OCI-M2 (cell line): ENCODE measurements around the gene DNHD1.

Experiments used
- DNase-seq: peaks from one replicate; lab custom pipeline; 2025; ENCODE audit not compliant: unreplicated experiment; lab: John Stamatoyannopoulos, UW

Gene DNHD1

DNA sequence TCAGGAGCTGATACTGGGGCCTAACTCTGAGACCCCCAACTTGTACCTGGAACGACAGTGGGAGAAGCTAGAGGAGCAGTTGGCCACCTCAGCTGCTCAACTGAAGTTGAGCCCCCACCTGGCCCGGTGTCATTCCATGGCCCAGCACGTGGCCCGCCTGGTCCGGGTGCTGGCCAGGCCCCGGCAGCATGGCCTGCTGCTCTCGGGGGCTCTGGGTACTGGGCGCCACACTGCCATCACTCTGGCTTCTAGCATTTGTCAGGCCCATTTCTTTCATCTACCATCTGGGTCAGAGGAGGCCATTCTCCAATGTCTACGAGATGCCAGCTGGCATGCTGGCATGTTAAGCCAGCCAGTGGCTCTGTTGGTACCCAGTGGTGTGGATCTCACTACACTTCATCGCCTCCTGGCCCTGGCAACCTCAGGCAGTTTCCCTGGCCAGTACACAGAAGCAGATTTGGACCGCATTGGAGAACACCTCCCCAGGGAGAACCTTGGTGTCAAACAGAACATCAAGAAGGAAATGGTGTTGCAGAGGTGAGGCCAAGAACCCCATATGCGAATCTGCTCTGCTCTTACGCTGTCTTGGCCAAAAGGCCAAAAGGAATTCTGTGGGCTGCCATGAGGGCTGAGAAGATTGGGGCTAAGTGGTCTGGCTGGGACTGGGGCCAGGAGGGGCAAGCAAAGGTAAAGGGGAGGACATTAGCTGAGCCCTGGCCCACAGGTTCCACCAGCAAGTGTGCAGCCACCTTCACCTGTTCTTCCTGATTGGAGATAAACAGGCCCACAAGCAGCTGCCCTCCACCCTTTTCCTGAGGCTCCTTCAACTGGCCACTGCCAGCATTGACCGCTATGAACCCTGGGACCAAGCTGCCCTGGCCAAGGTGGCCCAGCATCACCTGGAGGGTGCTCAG, 60.9 kb downstream of the DNHD1 start:
- no peak for DNase-seq

DNA sequence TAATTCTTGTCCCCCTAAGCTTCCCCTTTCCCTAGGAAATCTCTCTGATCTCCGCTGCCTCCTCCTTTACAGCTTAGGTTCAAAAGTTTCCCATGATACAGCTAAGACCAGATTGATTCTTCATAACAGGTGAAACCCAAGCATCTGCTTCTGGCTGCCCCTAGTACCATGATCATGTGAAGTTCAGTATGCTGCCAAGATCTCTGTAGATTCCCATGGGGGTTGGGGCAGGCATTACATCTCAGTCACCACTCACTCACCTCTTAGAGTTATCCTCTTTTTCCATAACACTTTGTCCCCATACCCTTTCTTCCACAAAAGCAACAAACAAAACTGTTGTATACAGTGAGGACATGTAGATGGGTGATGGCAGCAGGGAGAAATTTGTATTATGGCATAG, 62.3 kb downstream of the DNHD1 start:
- DNase-seq, result no peak

- DNase-seq, result no peak
Measured at GRCh38 chr11:6561288-6561687, 64.2 kb downstream of the DNHD1 start.

GRCh38 chr11:6563121-6563619, 66.1 kb downstream of the DNHD1 start:
- no peak for DNase-seq

GRCh38 chr11:6563667-6564066, 66.6 kb downstream of the DNHD1 start:
- DNase-seq, result no peak

DNA sequence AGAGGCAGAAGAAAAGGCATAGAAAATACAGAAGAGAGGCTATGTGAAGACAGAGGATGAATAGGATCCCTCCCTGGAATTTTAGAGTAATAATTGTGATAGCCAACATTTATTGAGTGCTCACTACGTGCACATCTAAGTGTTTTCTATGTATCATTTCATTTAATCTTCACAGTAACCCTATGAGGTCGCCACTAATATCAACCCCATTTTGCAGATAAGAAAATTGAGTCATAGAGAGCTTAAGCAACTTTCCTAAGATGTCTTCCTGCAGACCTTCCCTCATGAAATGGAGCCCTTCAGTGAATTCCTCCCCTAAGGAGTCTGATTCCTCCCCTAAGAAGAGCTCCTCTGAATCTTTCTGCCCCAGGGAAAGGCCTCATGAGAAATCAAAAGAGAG, 68.2 kb downstream of the DNHD1 start:
- DNase-seq, result no peak

DNA sequence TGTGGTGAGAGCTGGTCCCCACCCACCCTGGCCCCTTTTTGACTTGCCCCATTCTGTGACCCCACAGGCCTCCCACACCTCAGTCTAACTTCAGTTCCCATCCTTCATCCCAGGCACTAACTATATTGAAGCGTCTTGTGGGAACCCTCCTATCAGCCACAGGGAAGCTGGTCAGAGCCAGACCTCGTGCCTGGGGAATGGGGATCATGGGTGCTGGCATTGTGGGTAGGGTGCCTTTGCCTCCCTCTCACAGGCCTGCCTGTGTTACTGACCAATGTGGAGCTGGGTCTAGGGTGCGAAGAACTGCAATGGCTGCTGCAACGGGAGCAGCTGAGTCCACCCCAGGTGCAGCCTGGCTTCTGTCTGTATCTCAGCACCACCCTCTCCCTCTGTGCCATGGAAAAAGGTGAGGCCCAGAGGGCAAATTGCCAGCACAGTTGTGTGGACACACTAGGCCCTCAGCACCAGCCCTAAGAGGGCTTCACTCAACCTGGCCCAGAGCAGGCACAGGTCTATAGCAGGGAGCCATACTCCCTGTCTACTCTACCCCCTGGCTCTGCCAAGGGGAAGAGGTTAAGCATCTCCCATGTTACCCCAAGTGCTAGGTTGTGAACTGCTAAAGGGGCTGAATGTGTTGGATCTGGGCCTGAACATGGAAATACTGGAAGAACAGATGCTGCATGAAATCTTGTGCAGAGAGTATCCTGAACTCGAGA, 69.1 kb downstream of the DNHD1 start:
- no peak for DNase-seq

GRCh38 chr11:6566704-6567370, 69.8 kb downstream of the DNHD1 start:
- no peak for DNase-seq

- DNase-seq, result no peak
Measured at GRCh38 chr11:6567371-6567745, 70.3 kb downstream of the DNHD1 start.

- no peak for DNase-seq
Measured at GRCh38 chr11:6568191-6568918, 71.3 kb downstream of the DNHD1 start.

DNA sequence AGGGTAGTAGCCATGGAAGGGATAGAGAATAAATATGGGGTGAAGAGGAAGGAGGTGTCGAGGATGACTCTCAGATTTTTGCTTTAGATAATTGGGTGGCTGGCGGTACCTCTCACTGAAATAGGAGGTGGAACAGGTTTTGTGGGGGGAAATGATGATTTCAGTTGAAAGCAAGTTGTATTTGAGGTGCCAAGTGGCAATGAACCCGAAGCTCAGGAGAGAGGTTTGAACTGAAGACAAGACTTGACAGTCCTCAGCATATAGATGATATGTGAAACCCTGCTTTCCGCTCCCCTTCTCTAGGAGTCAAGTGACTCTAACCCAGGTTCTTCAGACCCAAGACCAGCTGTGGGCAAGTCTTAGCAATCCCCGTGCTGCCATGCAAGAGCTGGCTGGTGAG, 72.6 kb downstream of the DNHD1 start:
- DNase-seq, result no peak

GRCh38 chr11:6570691-6571427, 73.8 kb downstream of the DNHD1 start:
- no peak for DNase-seq

DNA sequence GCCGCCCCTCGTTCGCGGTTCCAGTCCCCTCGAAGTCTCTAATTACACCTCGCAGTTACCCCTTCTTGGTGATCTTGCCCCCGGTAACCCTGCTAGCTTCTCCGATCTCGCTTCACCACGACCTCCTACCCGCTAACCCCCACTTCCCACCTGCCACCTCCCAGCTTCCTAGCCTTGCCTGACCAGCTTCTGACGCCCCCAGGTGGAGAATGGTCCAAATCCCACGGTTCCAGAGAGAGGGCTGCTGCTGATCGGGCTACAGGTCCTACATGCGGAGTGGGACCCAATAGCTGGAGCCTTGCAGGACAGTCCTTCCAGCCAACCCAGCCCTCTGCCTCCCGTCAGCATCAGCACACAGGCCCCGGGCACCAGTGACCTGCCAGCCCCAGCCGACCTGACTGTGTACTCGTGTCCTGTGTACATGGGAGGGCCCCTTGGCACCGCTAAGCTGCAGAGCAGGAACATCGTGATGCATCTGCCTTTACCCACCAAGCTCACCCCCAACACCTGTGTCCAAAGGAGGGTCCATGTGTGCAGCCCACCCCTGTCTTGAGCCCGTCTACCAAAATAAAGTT, 74.4 kb downstream of the DNHD1 start:
- DNase-seq, result no peak

DNA sequence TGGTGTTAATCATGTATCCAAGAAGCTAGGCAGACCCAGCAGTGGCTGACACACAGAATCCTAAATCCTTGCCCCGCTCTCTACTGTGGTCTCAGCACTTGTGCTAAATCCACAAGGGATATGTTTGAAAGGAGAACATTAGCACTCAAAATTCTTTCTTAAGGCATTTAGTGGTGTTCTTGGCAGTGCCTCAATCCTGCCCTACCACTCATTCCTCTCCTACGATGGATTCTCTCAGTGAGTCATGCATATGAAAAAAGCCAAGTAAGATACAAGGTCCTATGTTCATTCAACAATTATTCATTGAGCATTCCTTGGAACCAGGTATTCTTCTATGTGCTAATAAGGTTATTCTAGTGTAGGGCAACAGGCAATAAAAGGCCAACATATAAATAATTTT, 75.1 kb downstream of the DNHD1 start:
- DNase-seq, result no peak

- DNase-seq, result no peak
Measured at GRCh38 chr11:6574816-6575715, 78.0 kb downstream of the DNHD1 start.

DNA sequence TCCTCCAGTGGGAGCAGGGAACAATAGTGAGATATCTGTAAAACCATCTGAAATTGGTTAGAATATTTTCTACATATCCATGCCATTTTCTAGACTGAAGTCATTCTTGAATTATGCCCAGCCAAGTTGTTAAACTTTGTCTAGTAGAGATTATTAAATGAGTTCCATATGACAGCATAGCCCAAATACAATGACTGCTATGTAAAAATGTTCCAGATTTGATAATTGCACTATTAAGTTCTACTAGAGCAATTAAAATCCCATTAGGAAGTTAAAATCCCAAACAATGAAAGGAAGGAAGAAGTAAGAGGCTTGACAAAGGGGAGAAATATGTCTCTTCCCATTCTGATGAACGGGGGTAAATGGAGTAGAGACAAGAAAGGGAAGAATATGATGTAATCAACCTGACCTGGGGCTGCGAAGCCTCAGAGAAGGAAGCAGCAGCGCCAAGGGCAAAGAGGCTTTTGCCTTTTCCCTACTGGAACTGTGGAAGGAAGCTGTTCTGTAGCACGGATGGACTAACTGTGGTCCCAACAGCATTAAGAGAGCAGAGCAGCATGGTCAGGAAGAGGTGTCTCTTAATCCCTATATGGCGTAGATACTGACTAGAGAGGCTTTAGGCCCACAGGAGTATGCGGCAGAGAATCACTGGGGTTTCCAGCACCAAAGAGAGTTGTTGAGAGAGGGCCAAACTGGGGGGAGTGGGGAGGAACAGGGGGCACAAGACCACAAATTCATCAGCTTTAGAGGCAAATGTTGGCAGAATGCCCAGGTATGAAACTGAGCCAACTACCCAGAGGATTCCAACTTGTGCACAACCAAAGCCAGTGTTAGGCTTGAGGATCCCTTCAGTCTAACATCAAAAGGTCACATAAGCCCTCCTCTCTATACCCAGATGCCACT, 79.6 kb downstream of the DNHD1 start:
- no peak for DNase-seq

GRCh38 chr11:6578134-6578533, 81.1 kb downstream of the DNHD1 start:
- no peak for DNase-seq

GRCh38 chr11:6579681-6580080, 82.6 kb downstream of the DNHD1 start:
- DNase-seq, result no peak
